IPS DF 19.7 (cell line): ENCODE results near the gene MYO18A.

Experiments used
- DNase-seq: peaks from one replicate; pipeline ENCODE4 v3.0.0-alpha.2; 2013; ENCODE audit warnings: low read depth, low spot score

Gene MYO18A

GRCh38 chr17:29129731-29130130, 50.5 kb downstream of the MYO18A start:
- DNase-seq = no peak

GRCh38 chr17:29127840-29128239, 52.4 kb downstream of the MYO18A start:
- no peak for DNase-seq

- no peak for DNase-seq
Measured at GRCh38 chr17:29126268-29126930, 53.8 kb downstream of the MYO18A start.

- no peak for DNase-seq
Measured at GRCh38 chr17:29125651-29126050, 54.5 kb downstream of the MYO18A start.

- no peak for DNase-seq
Measured at GRCh38 chr17:29124925-29125273, 55.3 kb downstream of the MYO18A start.

GRCh38 chr17:29124135-29124924, 55.9 kb downstream of the MYO18A start:
- no peak for DNase-seq

GRCh38 chr17:29123111-29123510, 57.1 kb downstream of the MYO18A start:
- no peak for DNase-seq

- no peak for DNase-seq
Measured at GRCh38 chr17:29121442-29121841, 58.8 kb downstream of the MYO18A start.

GRCh38 chr17:29120433-29120832, 59.8 kb downstream of the MYO18A start:
- DNase-seq = no peak

- DNase-seq = no peak
Measured at GRCh38 chr17:29119265-29119664, 60.9 kb downstream of the MYO18A start.

- DNase-seq = no peak
Measured at GRCh38 chr17:29116804-29117753, 63.1 kb downstream of the MYO18A start.

- DNase-seq = no peak
Measured at GRCh38 chr17:29115961-29116803, 64.0 kb downstream of the MYO18A start.

- DNase-seq = no peak
Measured at GRCh38 chr17:29115435-29115834, 64.8 kb downstream of the MYO18A start.

- no peak for DNase-seq
Measured at GRCh38 chr17:29114141-29114540, 66.1 kb downstream of the MYO18A start.

- DNase-seq = no peak
Measured at GRCh38 chr17:29113334-29113733, 66.9 kb downstream of the MYO18A start.

- no peak for DNase-seq
Measured at GRCh38 chr17:29112771-29113295, 67.4 kb downstream of the MYO18A start.

- no peak for DNase-seq
Measured at GRCh38 chr17:29111816-29112499, 68.2 kb downstream of the MYO18A start.

GRCh38 chr17:29110372-29110757, 69.8 kb downstream of the MYO18A start:
- no peak for DNase-seq

- no peak for DNase-seq
Measured at GRCh38 chr17:29109477-29110371, 70.5 kb downstream of the MYO18A start.
